ENCODE measurements around the gene CHST4.

GRCh38 chr16:71576971-71577370 lies 50.7 kb downstream of the CHST4 start, which contains the start of gene TAT:
- TF ChIP-seq CTCF (IDR thresholded peaks at IDR 0.05) (no peak), POLR2A (IDR thresholded peaks at IDR 0.05) (no peak)
